ENCODE results near the gene CELA1.

CELA1 gene

GRCh38 chr12:51368640-51369517, 22.4 kb upstream of the CELA1 start:
- TF ChIP-seq CTCF (IDR thresholded peaks at IDR 0.05; ENCODE audit: insufficient read depth, low read length, poor library complexity, severe bottlenecking) = no peak
- peak; percentile 88 for DNase-seq (ENCODE audit: extremely low read depth, insufficient read length)
- H3K4me3 ChIP-seq (replicated peaks; ENCODE audit: low read depth, low read length) = no peak overlapping the region
- H3K27me3 ChIP-seq (replicated peaks; ENCODE audit: control insufficient read depth, insufficient read depth, low read length) = no peaks in the 10 kb centered on the region
- H3K36me3 ChIP-seq (ENCODE audit: control insufficient read depth, insufficient read depth, low read length) = peaks cover 2% of the 10 kb centered on the region

GRCh38 chr12:51365276-51365675, 18.8 kb upstream of the CELA1 start:
- H3K27me3 ChIP-seq (replicated peaks; ENCODE audit: control insufficient read depth, insufficient read depth, low read length) = no peaks in the 10 kb centered on the region
- no peak for TF ChIP-seq CTCF (IDR thresholded peaks at IDR 0.05; ENCODE audit: insufficient read depth, low read length, poor library complexity, severe bottlenecking)
- H3K4me3 ChIP-seq (replicated peaks; ENCODE audit: low read depth, low read length) = no peak overlapping the region
- no peak for DNase-seq (ENCODE audit: extremely low read depth, insufficient read length)
- H3K36me3 ChIP-seq (ENCODE audit: control insufficient read depth, insufficient read depth, low read length) = peaks cover 7% of the 10 kb centered on the region

- TF ChIP-seq CTCF (IDR thresholded peaks at IDR 0.05; ENCODE audit: insufficient read depth, low read length, poor library complexity, severe bottlenecking) = no peak
- no peak overlapping the region for H3K4me3 ChIP-seq (replicated peaks; ENCODE audit: low read depth, low read length)
- DNase-seq (ENCODE audit: extremely low read depth, insufficient read length) = no peak
- H3K27me3 ChIP-seq (replicated peaks; ENCODE audit: control insufficient read depth, insufficient read depth, low read length) = no peaks in the 10 kb centered on the region
- H3K36me3 ChIP-seq (ENCODE audit: control insufficient read depth, insufficient read depth, low read length) = peaks cover 7% of the 10 kb centered on the region
Measured at GRCh38 chr12:51364001-51364400, 17.5 kb upstream of the CELA1 start.

GRCh38 chr12:51362747-51363342, 16.4 kb upstream of the CELA1 start:
- H3K4me3 ChIP-seq (replicated peaks; ENCODE audit: low read depth, low read length) = no peak overlapping the region
- peaks cover 7% of the 10 kb centered on the region for H3K36me3 ChIP-seq (ENCODE audit: control insufficient read depth, insufficient read depth, low read length)
- H3K27me3 ChIP-seq (replicated peaks; ENCODE audit: control insufficient read depth, insufficient read depth, low read length) = no peaks in the 10 kb centered on the region
- TF ChIP-seq CTCF (IDR thresholded peaks at IDR 0.05; ENCODE audit: insufficient read depth, low read length, poor library complexity, severe bottlenecking) = no peak
- DNase-seq (ENCODE audit: extremely low read depth, insufficient read length) = no peak

- Histone ChIP-seq H3K27me3 (replicated peaks; ENCODE audit: control insufficient read depth, insufficient read depth, low read length) (no peaks in the 10 kb centered on the region), H3K4me3 (replicated peaks; ENCODE audit: low read depth, low read length) (no peak overlapping the region), H3K36me3 (ENCODE audit: control insufficient read depth, insufficient read depth, low read length) (peaks cover 7% of the 10 kb centered on the region)
- no peak for DNase-seq (ENCODE audit: extremely low read depth, insufficient read length)
- TF ChIP-seq CTCF (IDR thresholded peaks at IDR 0.05; ENCODE audit: insufficient read depth, low read length, poor library complexity, severe bottlenecking) = no peak
Measured at GRCh38 chr12:51362307-51362706, 15.8 kb upstream of the CELA1 start.
